HG03342 (cell line): ENCODE measurements around the gene CDC25C.
"Not testable (repeated sequence)": the region's sequence is repeated elsewhere in the genome, so short reads cannot be mapped to it uniquely, and the experiment has no call there.

Experiments used
- ATAC-seq: cut with Tn5 transposase; IDR thresholded peaks from one replicate; pipeline ENCODE4 v1.9.1; 2021; ENCODE audit warnings: mild to moderate bottlenecking, moderate library complexity; ENCODE audit not compliant: unreplicated experiment

Gene CDC25C

GRCh38 chr5:138280915-138281314, 50.7 kb downstream of the CDC25C start:
- no peak for ATAC-seq

GRCh38 chr5:138276402-138277054, 55.1 kb downstream of the CDC25C start:
- no peak for ATAC-seq

GRCh38 chr5:138275895-138276294, 55.7 kb downstream of the CDC25C start:
- ATAC-seq = no peak

GRCh38 chr5:138275379-138275782, 56.2 kb downstream of the CDC25C start:
- no peak for ATAC-seq

GRCh38 chr5:138274189-138274853, 57.3 kb downstream of the CDC25C start, which contains the start of gene GFRA3:
Gene GFRA3 (minus strand): TSS chr5:138274621. CDS start chr5:138274424, 197 bp downstream.
- no peak for ATAC-seq

- ATAC-seq = no peak
Observed at GRCh38 chr5:138273834-138274188, 57.8 kb downstream of the CDC25C start.

- ATAC-seq = no peak
Observed at GRCh38 chr5:138272681-138273080, 58.9 kb downstream of the CDC25C start.

GRCh38 chr5:138271281-138271680, 60.3 kb downstream of the CDC25C start:
- ATAC-seq = no peak

GRCh38 chr5:138264183-138264582, 67.4 kb downstream of the CDC25C start:
- ATAC-seq = no peak

GRCh38 chr5:138263581-138263980, 68.0 kb downstream of the CDC25C start:
- no peak for ATAC-seq

- no peak for ATAC-seq
Observed at GRCh38 chr5:138258704-138259292, 72.8 kb downstream of the CDC25C start.

- ATAC-seq = no peak
Observed at GRCh38 chr5:138257583-138257982, 74.0 kb downstream of the CDC25C start.

- no peak for ATAC-seq
Observed at GRCh38 chr5:138252944-138253343, 78.7 kb downstream of the CDC25C start.

GRCh38 chr5:138247800-138248199, 83.8 kb downstream of the CDC25C start:
- ATAC-seq = not testable (repeated sequence)

GRCh38 chr5:138246822-138247221, 84.8 kb downstream of the CDC25C start:
- no peak for ATAC-seq

- no peak for ATAC-seq
Observed at GRCh38 chr5:138246334-138246733, 85.3 kb downstream of the CDC25C start.

- no peak for ATAC-seq
Observed at GRCh38 chr5:138245717-138246116, 85.9 kb downstream of the CDC25C start.

GRCh38 chr5:138243794-138244193, 87.8 kb downstream of the CDC25C start:
- ATAC-seq = no peak

- ATAC-seq = no peak
Observed at GRCh38 chr5:138241688-138242571, 89.7 kb downstream of the CDC25C start.

- ATAC-seq = no peak
Observed at GRCh38 chr5:138240650-138241385, 90.8 kb downstream of the CDC25C start.

GRCh38 chr5:138238034-138238433, 93.6 kb downstream of the CDC25C start:
- ATAC-seq = no peak
